ENCODE results near the gene KLHDC10.

Gene KLHDC10

DNA sequence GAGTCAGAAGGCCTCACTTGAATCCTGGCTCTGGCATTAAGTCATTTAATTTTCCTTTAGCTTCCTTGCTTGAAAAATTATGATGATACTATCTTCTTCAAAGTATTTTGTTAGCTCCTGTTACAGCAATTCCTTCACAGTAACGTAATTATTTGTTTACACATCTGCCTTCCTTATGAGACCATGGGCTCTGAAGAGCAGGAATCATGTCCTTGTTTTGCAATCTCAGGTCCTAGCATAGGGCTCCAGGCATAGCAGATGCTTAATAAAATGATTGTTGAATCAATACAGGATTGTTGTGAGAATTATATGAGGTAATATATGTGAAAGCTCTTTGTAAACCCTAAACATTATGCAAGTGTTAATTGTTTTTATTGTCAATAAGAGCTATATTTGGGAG is 25.5 kb downstream of the KLHDC10 start:
- no peaks in the 10 kb centered on the region for H3K36me3 ChIP-seq
- no peaks in the 10 kb centered on the region for H3K9me3 ChIP-seq
- no peaks in the 10 kb centered on the region for H3K4me1 ChIP-seq (ENCODE audit: control insufficient read depth in 1 of 2, insufficient read depth in 1 of 2, low read depth in 1 of 2, low read length in 1 of 2)
- no peaks in the 10 kb centered on the region for H3K27me3 ChIP-seq
- no peak overlapping the region for H3K4me3 ChIP-seq (ENCODE audit: low read depth in 1 of 2, low read length in 1 of 2)
- TF ChIP-seq, protein P1, sequence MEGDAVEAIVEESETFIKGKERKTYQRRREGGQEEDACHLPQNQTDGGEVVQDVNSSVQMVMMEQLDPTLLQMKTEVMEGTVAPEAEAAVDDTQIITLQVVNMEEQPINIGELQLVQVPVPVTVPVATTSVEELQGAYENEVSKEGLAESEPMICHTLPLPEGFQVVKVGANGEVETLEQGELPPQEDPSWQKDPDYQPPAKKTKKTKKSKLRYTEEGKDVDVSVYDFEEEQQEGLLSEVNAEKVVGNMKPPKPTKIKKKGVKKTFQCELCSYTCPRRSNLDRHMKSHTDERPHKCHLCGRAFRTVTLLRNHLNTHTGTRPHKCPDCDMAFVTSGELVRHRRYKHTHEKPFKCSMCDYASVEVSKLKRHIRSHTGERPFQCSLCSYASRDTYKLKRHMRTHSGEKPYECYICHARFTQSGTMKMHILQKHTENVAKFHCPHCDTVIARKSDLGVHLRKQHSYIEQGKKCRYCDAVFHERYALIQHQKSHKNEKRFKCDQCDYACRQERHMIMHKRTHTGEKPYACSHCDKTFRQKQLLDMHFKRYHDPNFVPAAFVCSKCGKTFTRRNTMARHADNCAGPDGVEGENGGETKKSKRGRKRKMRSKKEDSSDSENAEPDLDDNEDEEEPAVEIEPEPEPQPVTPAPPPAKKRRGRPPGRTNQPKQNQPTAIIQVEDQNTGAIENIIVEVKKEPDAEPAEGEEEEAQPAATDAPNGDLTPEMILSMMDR (IDR thresholded peaks at IDR 0.05), result no peak
- no peak overlapping the region for H3K27ac ChIP-seq

DNA sequence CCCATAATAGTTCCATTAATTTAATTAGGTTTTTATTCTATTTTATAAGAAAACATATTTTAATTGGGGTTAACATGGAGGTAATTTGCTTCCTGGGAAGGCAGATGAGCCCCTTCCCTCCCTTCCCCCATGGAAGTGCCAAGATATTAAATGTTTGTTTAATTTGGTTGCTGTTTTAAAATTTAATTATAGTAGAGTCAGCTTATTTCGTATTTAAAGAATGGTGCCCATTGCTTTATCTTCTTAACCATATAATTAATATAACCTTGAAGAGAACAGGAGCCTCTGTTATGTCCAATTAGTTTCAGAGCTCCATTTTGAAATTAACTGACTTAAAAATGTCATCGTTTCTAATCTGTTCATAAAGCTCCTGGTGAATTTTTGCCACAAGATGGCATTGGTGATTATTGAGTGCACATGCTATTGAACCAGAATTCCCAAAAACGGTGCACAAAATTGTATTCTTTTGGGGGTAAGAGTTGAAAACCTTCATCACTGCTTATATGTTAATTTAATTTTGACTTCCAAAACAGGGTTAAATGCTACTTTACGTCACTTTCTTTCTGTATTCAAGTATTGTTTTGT is 26.0 kb downstream of the KLHDC10 start:
- TF ChIP-seq, protein P1 (IDR thresholded peaks at IDR 0.05), result no peak
- Histone ChIP-seq H3K27ac (no peak overlapping the region), H3K9me3 (no peaks in the 10 kb centered on the region), H3K4me1 (ENCODE audit: control insufficient read depth in 1 of 2, insufficient read depth in 1 of 2, low read depth in 1 of 2, low read length in 1 of 2) (no peaks in the 10 kb centered on the region), H3K36me3 (no peaks in the 10 kb centered on the region), H3K4me3 (ENCODE audit: low read depth in 1 of 2, low read length in 1 of 2) (no peak overlapping the region), H3K27me3 (no peaks in the 10 kb centered on the region)

DNA sequence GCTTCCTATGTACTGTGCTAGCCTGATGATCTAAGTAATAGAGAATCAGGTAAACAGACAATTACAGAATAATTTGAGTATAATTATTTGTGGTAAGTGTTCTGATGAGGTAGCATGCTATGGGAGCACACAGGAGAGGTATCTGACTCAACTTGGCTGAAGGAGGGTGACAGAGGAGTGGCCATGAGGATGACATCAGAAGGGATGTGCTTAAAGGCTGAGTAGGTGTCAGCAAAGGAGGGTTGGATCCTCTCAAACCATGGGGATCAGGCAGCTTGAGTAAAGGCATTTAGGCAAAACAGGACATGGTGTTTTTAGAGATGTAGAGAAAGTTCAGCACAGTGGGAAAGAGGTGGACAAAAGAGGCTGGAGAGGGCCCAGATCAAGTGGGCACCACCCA is 29.0 kb downstream of the KLHDC10 start:
- no peaks in the 10 kb centered on the region for H3K36me3 ChIP-seq
- no peaks in the 10 kb centered on the region for H3K27me3 ChIP-seq
- H3K4me3 ChIP-seq (ENCODE audit: low read depth in 1 of 2, low read length in 1 of 2), result no peak overlapping the region
- TF ChIP-seq, protein P1 (IDR thresholded peaks at IDR 0.05), result no peak
- no peak overlapping the region for H3K27ac ChIP-seq
- no peaks in the 10 kb centered on the region for H3K4me1 ChIP-seq (ENCODE audit: control insufficient read depth in 1 of 2, insufficient read depth in 1 of 2, low read depth in 1 of 2, low read length in 1 of 2)
- H3K9me3 ChIP-seq, result no peaks in the 10 kb centered on the region

DNA sequence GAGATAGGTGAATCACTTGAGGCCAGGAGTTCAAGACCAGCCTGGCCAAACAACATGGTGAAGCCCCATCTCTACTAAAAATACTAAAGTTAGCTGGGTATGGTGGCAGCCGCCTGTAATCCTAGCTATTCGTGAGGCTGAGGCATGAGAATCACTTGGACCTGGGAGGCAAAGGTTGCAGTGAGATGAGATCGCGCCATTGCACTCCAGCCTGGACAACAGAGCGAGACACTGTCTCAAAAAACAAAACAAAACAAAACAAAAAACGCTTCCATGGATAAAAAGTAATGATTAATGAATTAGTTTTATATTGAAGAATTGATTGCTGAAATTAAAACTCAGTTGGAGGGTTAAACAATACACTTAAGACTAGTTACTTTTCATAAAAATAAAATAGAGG is 32.3 kb downstream of the KLHDC10 start:
- no peaks in the 10 kb centered on the region for H3K27me3 ChIP-seq
- TF ChIP-seq, protein P1 (IDR thresholded peaks at IDR 0.05), result no peak
- H3K27ac ChIP-seq, result no peak overlapping the region
- H3K4me1 ChIP-seq (ENCODE audit: control insufficient read depth in 1 of 2, insufficient read depth in 1 of 2, low read depth in 1 of 2, low read length in 1 of 2), result no peaks in the 10 kb centered on the region
- H3K9me3 ChIP-seq, result no peaks in the 10 kb centered on the region
- no peaks in the 10 kb centered on the region for H3K36me3 ChIP-seq
- no peak overlapping the region for H3K4me3 ChIP-seq (ENCODE audit: low read depth in 1 of 2, low read length in 1 of 2)

DNA sequence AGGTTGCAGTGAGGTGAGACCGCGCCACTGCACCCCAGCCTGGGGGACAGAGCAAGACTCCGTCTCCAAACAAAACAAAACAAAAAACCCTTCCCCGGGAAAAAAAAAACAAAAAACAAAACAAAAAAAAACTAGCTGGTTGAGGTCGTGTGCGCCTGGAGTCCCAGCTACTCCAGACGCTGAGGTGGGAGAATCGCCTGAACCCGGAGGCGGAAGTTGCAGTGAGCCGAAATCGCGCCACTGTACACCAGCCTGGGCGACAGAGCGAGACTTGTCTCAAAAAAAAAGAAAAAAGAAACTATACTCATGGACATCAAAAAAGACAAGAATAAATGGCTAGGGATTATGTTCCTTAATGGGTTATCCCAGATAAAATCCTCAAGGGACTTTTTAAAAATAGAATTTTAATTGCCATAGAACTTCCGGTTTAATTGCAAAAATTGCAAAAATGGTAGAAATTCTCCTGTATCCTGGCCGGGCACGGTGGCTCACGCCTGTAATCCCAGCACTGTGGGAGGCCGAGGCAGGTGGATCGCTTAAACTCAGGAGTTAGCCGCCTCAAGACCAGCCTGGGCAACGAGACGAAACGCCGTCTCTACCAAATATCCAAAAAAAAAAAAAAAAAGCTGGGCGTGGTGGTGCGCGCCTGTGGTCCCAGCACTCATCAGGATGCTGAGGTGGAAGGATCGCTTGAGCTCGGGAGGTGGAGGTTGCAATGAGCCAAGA is 37.8 kb downstream of the KLHDC10 start:
- Histone ChIP-seq H3K4me3 (ENCODE audit: low read depth in 1 of 2, low read length in 1 of 2) (no peak overlapping the region), H3K27me3 (no peaks in the 10 kb centered on the region), H3K36me3 (no peaks in the 10 kb centered on the region), H3K27ac (no peak overlapping the region), H3K9me3 (no peaks in the 10 kb centered on the region), H3K4me1 (ENCODE audit: control insufficient read depth in 1 of 2, insufficient read depth in 1 of 2, low read depth in 1 of 2, low read length in 1 of 2) (no peaks in the 10 kb centered on the region)
- TF ChIP-seq, protein P1 (IDR thresholded peaks at IDR 0.05), result no peak
